NCI-H774 (cell line): ENCODE data around the gene SUGP1.
"Not testable (repeated sequence)": the region's sequence is repeated elsewhere in the genome, so short reads cannot be mapped to it uniquely, and the experiment has no call there.

Experiments used
- DNase-seq: peaks from one replicate; lab custom pipeline; 2025; lab: John Stamatoyannopoulos, UW

SUGP1 gene

DNA sequence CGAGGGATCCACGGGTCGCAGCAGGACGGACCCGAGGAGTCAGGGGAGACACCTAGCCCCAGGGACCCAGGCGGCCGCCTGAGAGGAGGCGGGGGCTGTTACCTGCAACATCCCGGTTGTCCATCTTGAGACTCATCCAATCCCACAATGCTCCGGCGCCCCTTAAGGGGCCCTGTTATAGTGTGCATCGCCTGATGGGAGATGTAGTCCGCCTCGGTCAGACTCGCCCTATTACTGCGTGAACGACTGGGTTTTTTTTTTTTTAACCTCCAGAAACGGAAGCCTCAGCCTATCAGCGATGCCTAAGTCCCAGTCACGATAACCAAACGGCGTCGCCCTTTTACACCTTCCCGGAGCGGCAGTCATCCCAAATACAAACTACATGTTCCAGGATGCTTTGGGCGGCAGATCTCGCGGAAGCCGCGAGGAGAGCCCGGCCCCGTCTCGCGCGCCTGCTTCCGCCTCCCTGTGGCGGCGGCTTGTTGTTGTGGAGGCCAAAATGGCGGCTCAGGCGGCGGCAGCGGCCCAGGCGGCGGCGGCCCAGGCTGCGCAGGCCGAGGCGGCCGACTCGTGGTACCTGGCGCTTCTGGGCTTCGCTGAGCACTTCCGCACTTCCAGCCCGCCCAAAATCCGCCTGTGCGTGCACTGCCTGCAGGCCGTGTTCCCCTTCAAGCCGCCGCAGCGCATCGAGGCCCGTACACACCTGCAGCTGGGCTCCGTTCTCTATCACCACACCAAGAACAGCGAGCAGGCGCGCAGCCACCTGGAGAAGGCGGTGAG is at the start of gene SUGP1, which contains the start of gene MAU2:
TSS of gene SUGP1 (minus strand) at position 149 of the 780 bp plus-strand sequence. CDS start at position 136, 13 bp downstream.
TSS of gene MAU2 (plus strand) at position 469 of the 780 bp plus-strand sequence. CDS start at position 500, 31 bp downstream.
- DNase-seq = peak; percentile 85

- DNase-seq = no peak
Measured at GRCh38 chr19:19368087-19368486, 47.8 kb upstream of the SUGP1 start.

DNA sequence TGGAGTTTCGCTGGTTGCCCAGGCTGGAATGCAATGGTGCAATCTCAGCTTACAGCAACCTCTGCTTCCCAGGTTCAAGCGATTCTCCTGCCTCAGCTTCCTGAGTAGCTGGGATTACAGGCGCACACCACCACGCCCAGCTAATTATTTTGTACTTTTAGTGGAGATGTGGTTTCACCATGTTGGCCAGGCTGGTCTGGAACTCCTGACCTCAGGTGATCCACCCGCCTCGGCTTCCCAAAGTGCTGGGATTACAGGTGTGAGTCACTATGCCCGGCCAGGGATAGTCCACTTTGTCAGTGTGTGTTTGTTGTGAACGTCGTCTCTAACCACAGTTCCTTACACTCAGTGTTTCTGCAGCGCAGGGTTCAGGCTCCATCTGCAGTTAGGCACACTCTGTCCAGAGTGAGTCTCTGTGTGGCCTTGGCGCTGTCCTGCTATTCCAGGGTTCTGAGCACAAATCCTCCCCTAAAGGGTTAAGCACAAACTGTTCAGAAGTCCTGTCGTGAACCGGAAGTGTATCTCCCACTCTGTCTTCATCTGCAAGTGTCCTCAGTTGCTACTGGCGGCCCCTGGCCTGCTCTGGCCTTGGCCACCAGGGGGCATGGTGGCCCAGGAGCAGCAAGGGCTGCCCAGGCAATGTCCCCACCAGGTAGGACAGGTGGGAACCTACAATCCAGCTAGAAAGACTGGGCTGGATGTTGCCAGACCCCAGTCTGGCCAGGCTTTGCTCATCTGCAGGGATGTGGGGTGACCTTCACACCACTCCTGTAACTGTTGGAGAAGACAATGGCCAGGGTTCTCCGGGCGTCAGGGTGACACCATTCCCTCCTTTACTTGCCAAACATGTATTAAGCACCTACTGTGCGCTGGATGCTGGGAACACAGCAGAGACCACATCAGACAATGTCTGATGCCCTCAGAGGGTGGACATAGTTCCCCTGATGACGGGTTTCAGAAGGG is 46.4 kb upstream of the SUGP1 start:
- peak; percentile 79 for DNase-seq

- DNase-seq = no peak
Measured at GRCh38 chr19:19362075-19362474, 41.8 kb upstream of the SUGP1 start.

GRCh38 chr19:19361075-19361594 is 40.8 kb upstream of the SUGP1 start:
- DNase-seq = peak; percentile 67

DNA sequence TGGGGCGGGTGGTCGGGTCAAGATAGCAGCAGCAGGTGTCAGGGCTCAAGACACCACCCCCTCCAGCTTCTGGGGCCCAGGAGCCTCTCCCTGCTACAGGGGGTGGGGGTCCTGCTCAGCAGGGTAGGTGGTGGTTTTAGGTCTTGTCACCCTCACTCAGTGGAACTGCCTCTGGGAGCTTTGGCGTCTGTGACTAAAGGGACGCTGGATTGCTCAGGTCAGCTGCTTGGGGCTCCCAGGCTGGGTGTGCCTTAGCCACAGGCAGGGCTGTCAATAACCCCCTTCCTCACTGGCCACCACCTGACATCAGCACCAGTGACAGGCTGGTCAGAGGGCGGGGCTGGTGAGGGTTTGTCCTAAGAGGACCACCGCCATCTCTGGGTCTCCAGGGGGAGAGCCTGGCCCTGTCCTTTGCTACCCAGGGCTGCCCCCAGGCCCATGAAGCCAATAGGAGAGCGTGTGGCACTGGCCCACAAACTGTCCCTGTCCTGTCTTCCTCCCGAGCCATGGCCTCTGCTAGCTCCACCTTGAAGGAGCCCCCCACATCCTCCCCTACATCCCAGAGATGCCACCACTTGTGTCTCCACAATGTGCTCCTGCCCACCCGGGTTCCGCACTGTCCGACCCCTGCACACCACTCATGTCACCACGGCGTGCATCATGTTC is 36.7 kb upstream of the SUGP1 start:
- DNase-seq = no peak

- DNase-seq = no peak
Measured at GRCh38 chr19:19356500-19356899, 36.2 kb upstream of the SUGP1 start.

- no peak for DNase-seq
Measured at GRCh38 chr19:19355606-19356139, 35.4 kb upstream of the SUGP1 start.

DNA sequence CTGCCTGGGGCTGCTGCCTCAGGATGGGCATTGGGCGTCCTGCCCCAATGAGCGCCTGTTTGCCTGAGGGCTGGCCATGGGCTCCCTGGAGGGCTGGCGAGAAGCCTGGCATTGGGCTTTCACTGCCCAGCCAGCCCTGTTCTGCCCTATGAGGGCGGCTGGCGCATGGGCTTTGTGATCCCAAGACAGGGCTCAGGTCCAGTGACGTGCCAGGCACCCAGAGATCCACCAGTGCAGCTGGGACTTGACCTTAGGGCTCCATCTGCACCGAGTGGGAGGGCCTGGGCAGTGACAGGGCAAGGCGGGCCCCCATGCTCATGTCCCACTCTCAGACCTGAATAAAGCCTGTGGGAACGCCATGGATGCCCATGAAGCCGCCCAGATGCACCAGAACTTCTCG is 34.6 kb upstream of the SUGP1 start:
- DNase-seq = no peak

- no peak for DNase-seq
Measured at GRCh38 chr19:19354007-19354406, 33.7 kb upstream of the SUGP1 start.

GRCh38 chr19:19352823-19353222 is 32.5 kb upstream of the SUGP1 start:
- DNase-seq = no peak

- DNase-seq = not testable (repeated sequence)
Measured at GRCh38 chr19:19350756-19351155, 30.4 kb upstream of the SUGP1 start.

DNA sequence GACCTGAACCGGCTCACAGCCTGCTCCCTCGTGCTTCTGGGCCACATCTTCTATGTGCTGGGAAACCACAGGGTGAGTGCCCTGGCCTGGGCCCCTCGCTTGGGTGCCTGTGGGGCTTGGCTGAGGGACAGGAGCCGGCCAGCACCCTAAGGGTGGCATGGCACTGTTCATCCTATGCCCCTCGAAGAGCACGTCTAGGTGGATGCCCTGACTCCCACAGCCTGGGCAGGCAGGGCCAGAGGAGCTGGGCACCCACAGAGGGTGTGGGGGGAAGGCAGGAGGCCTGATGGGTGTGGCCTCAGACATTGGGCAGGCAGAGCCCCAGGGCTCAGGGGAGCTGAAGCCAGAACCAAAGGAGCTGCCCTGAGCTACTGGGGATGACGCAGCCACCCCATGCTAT is 29.1 kb upstream of the SUGP1 start:
- no peak for DNase-seq

GRCh38 chr19:19348266-19348665 is 28.0 kb upstream of the SUGP1 start:
- DNase-seq = no peak

DNA sequence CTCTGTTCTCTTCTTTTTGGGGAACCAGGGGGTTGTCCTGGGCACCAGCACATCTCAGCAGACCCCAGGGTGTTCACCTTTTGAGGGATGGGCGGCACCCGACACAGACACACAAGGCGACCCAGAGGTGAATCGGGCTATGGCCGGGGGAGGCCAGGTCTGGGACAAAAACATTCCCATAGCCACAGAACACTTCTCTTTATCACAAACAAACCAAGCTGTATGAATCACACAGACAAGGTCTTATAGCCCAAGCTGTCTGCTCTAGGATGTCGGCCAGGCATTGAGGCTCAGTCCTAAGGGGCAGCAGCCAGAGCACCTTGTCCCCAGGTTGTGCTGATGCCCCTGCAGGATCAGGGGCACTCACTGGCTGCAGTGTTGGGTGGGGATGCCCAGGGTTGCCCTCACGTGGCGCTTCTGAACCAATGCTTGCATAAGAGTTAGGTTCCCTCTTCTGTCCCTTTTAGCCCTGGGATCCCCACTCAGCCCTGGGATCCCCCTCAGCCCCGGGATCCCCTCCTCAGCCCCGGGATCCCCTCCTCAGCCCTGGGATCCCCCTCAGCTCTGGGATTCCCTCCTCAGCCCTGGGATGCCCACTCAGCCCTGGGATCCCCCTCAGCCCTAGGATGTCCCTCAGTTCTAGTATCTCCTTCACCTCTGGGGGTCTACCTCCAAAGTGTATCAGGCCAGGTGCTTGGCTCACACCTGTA is 27.2 kb upstream of the SUGP1 start:
- no peak for DNase-seq

DNA sequence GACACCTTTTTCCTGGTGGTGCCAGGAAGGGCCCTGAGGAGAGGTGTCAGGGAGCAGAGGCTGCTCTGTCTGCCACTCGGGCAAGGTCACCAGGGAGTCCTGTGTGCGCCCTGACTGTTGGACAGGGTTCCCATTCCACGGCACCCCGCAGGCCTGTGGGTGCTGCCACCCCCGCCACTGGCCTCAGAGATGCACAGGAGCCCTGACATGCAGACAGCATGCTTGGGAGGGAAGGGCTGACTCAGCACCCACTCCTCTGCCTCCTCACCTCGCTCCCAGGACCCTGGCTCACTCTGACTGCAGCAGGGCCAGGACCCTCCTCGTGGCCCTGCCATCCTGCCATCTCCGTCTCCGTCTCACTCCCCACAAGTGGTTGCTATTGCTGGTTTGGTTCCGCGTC is 25.7 kb upstream of the SUGP1 start:
- no peak for DNase-seq

DNA sequence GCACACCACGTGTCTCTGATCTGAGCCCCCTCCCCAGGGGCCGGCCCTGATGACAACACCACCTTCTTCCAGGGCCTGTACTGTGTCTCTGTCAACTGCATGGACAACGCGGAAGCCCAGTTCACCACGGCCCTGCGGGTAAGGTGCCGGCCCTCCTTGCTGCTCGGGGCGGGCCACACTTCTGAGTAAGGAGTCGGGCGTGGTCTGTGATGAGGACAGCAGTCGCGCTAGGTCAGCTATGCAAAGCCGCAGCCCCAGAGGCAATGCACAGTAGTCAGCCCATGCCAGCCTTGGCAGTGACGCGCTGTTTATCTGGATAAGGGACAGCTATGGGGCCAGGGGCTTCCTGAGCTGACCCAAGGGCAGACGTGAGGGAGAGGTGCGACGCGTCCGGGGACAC is 24.9 kb upstream of the SUGP1 start:
- DNase-seq = no peak

DNA sequence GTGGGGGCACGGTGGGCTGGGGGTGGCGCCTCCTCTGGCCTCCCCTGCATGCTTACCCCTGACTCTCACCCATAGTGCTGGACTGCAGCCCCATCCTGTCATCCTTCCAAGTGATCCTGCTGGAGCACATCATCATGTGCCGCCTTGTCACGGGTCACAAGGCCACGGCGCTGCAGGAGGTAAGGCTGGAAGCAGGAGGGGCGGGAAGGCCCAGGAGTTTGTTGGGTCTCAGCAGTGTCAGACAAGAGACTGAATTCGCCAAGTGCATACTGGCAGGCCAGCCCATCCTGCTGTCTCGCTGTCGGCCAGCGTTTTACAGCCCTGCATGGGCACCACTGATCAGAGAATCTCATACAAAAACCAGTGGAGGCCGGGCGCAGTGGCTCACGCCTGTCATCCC is 23.5 kb upstream of the SUGP1 start:
- no peak for DNase-seq

DNA sequence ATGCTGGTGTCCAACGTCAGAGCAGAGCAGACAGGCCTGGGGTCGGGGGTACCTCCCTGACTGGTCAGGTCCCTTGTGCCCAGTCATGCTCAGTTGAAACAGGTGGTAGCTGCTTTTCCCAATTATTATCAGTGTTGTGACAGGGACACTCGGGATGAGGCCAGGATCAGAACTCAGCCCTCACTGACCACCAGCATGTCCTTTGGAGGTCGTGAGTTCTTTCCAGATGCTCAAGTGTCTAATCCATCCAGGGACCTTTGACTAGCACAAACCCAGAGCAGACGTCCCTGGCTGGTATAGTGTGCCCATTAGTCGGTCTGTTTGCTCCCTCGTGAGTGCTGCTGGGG is 22.7 kb upstream of the SUGP1 start:
- DNase-seq = no peak

DNA sequence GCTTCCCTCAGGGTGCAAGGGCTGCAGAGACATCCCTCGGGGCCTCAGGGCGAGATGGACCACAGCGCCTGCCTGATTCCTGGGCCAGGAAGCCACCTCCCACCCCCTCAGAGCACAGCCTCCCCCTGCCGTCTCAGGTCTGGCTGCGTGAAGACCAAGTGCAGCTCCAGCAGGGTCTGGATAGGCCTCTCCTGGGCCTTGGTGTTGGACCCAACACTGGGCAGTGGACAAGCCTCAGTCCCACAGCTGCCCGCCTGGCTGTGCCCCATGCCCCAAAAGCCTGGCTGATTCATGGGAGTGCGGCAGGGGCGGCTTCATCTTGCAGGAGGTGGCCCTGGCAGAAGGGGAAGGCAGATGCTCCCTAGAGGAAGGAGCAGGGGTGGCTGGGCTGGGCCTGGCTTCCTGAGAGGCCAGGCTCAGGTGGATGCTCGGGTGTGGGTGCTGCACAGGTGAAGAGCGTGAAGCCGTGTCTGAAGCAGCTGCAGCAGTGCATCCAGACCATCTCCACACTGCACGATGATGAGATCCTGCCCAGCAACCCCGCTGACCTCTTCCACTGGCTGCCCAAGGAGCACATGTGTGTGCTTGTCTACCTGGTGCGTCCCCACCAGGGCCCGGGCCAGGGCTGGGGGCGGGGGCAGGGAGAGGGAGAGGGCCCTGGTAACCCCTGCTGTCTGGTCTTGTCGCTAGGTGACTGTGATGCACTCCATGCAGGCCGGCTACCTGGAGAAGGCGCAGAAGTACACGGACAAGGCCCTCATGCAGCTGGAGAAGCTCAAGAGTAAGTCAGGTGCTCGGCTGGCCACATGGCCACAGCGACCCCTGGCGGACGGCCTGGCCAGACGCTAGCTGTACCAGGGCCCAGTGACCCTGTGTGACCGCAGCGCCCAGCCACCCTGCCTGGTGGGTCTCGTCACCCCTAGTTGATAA is 22.0 kb upstream of the SUGP1 start:
- DNase-seq = no peak
